H9 (cell line): ENCODE data around the gene CARM1. TPM values are rescaled to one million over a fixed set of nuclear protein-coding genes. Genes with fewer than 3 reads are reported as not detected.

Experiments used
- DNase-seq: peaks from one replicate; pipeline ENCODE4 v3.0.0-alpha.2; 2017
- H2AFZ ChIP-seq: one replicate; pipeline ENCODE4 v1.6.1; 2013; ENCODE audit warnings: mild to moderate bottlenecking, low read length, control low read depth, moderate library complexity
- H2AK5ac ChIP-seq: 2 replicates; pipeline ENCODE4 v1.6.1; 2013; ENCODE audit warnings: low read length, control low read depth, mixed read lengths; ENCODE audit not compliant: insufficient read length
- H2BK120ac ChIP-seq: one replicate; pipeline ENCODE4 v1.6.1; 2013; ENCODE audit warnings: low read depth, mild to moderate bottlenecking, low read length, control low read depth, inconsistent platforms; ENCODE audit not compliant: poor library complexity, severe bottlenecking
- H2BK12ac ChIP-seq: 2 replicates; pipeline ENCODE4 v1.6.1; 2013; ENCODE audit warnings: low read length, control low read depth, mixed read lengths, low read depth; ENCODE audit not compliant: insufficient read length
- H2BK15ac ChIP-seq: 2 replicates; pipeline ENCODE4 v1.6.1; 2013; ENCODE audit warnings: low read depth, low read length, control low read depth
- H2BK20ac ChIP-seq: one replicate; pipeline ENCODE4 v1.6.1; 2013; ENCODE audit warnings: low read depth, mild to moderate bottlenecking, low read length, control low read depth, inconsistent platforms; ENCODE audit not compliant: poor library complexity, severe bottlenecking
- H2BK5ac ChIP-seq: 2 replicates; pipeline ENCODE4 v1.6.1; 2013; ENCODE audit warnings: low read length, control low read depth, mixed read lengths; ENCODE audit not compliant: insufficient read length
- H3K14ac ChIP-seq: 2 replicates; pipeline ENCODE4 v1.6.1; 2013; ENCODE audit warnings: low read length, control low read depth; ENCODE audit not compliant: insufficient read depth
- H3K18ac ChIP-seq: 2 replicates; pipeline ENCODE4 v1.6.1; 2013; ENCODE audit warnings: low read depth, mild to moderate bottlenecking, mixed read lengths, low read length, control low read depth; ENCODE audit not compliant: insufficient read length
- H3K23ac ChIP-seq: 2 replicates; pipeline ENCODE4 v1.6.1; 2013; ENCODE audit warnings: low read length, control low read depth, mixed read lengths, low read depth; ENCODE audit not compliant: insufficient read length
- H3K23me2 ChIP-seq: 2 replicates; pipeline ENCODE4 v1.6.1; 2013; ENCODE audit warnings: low read depth, mild to moderate bottlenecking, mixed read lengths, low read length, control low read depth; ENCODE audit not compliant: insufficient read length, poor library complexity, severe bottlenecking
- H3K27ac ChIP-seq: 2 replicates; pipeline ENCODE4 v1.5.1; 2013; ENCODE audit warnings: low read length, control low read depth, mixed read lengths, low read depth; ENCODE audit not compliant: insufficient read length
- H3K27me3 ChIP-seq: 2 replicates; pipeline ENCODE4 v1.6.1; 2013; ENCODE audit warnings: low read length, control low read depth, inconsistent platforms; ENCODE audit not compliant: insufficient read depth
- H3K4ac ChIP-seq: 2 replicates; pipeline ENCODE4 v1.6.1; 2013; ENCODE audit warnings: low read depth, mild to moderate bottlenecking, control low read depth, inconsistent platforms, low read length, moderate library complexity
- H3K4me1 ChIP-seq: 2 replicates; pipeline ENCODE4 v1.6.1; 2013; ENCODE audit warnings: low read length, control low read depth, inconsistent platforms; ENCODE audit not compliant: insufficient read depth
- H3K4me2 ChIP-seq: 2 replicates; pipeline ENCODE4 v1.6.1; 2013; ENCODE audit warnings: low read length, control low read depth, mixed read lengths; ENCODE audit not compliant: insufficient read length, insufficient read depth
- H3K56ac ChIP-seq: 2 replicates; pipeline ENCODE4 v1.6.1; 2013; ENCODE audit warnings: low read depth, mild to moderate bottlenecking, mixed read lengths, low read length, control low read depth; ENCODE audit not compliant: insufficient read length
- H3K79me1 ChIP-seq: 2 replicates; pipeline ENCODE4 v1.6.1; 2013; ENCODE audit warnings: low read depth, mild to moderate bottlenecking, moderate library complexity, low read length, control low read depth, inconsistent platforms; ENCODE audit not compliant: insufficient read depth, poor library complexity, severe bottlenecking
- H3K79me2 ChIP-seq: 2 replicates; pipeline ENCODE4 v1.6.1; 2013; ENCODE audit warnings: low read length, control low read depth, inconsistent platforms; ENCODE audit not compliant: insufficient read depth
- H3K9ac ChIP-seq: 2 replicates; pipeline ENCODE4 v1.6.1; 2013; ENCODE audit warnings: low read length, control low read depth, mixed read lengths; ENCODE audit not compliant: insufficient read length; ENCODE audit errors: extremely low read depth
- H3K9me3 ChIP-seq: one replicate; pipeline ENCODE4 v1.6.1; 2013; ENCODE audit warnings: low read depth, low read length, inconsistent platforms; ENCODE audit not compliant: control insufficient read depth
- H3T11ph ChIP-seq: one replicate; pipeline ENCODE4 v1.6.1; 2013; ENCODE audit warnings: mild to moderate bottlenecking, low read length, control low read depth, inconsistent platforms
- H4K20me1 ChIP-seq: one replicate; pipeline ENCODE4 v1.6.1; 2013; ENCODE audit not compliant: control insufficient read depth, insufficient read length, insufficient read depth
- H4K5ac ChIP-seq: 2 replicates; pipeline ENCODE4 v1.6.1; 2013; ENCODE audit warnings: low read depth, mild to moderate bottlenecking, mixed read lengths, low read length, control low read depth; ENCODE audit not compliant: insufficient read length
- H4K8ac ChIP-seq: replicated peaks from 2 replicates; pipeline ENCODE4 v1.6.1; 2013; ENCODE audit warnings: low read length, control low read depth, mixed read lengths, low read depth; ENCODE audit not compliant: insufficient read length
- H4K91ac ChIP-seq: 2 replicates; pipeline ENCODE4 v1.6.1; 2013; ENCODE audit warnings: low read depth, mild to moderate bottlenecking, moderate library complexity, mixed read lengths, low read length, control low read depth; ENCODE audit not compliant: insufficient read length
- H3K27ac Mint-ChIP-seq, 3 experiments: 2 replicates in 2 of 3; 3 replicates in 1 of 3; pipeline ENCODE4 v1.8.0; 2020 to 2021; ENCODE audit warnings: mixed read lengths in 3 of 3, mild to moderate bottlenecking in 1 of 3, moderate library complexity in 1 of 3
- H3K27me3 Mint-ChIP-seq: 2 replicates; pipeline ENCODE4 v1.8.0; 2021; ENCODE audit warnings: low read depth, mild to moderate bottlenecking, moderate library complexity, mixed read lengths
- H3K36me3 Mint-ChIP-seq, 3 experiments: 2 replicates in 2 of 3; 3 replicates in 1 of 3; pipeline ENCODE4 v1.8.0; 2020 to 2021; ENCODE audit warnings: low read depth in 3 of 3, mixed read lengths in 3 of 3; ENCODE audit not compliant: insufficient read depth in 1 of 3
- H3K4me1 Mint-ChIP-seq, 2 experiments: 2 replicates each; pipeline ENCODE4 v1.8.0; 2020; ENCODE audit warnings: mixed read lengths in 2 of 2
- H3K4me3 Mint-ChIP-seq, 2 experiments: 2 replicates in 1 of 2; 3 replicates in 1 of 2; pipeline ENCODE4 v1.8.0; 2020 to 2021; ENCODE audit warnings: mild to moderate bottlenecking in 2 of 2, mixed read lengths in 2 of 2, moderate library complexity in 1 of 2
- H3K9me3 Mint-ChIP-seq, 2 experiments: 2 replicates in 1 of 2; 3 replicates in 1 of 2; pipeline ENCODE4 v1.8.0; 2020; ENCODE audit warnings: mild to moderate bottlenecking in 2 of 2, mixed read lengths in 2 of 2, moderate library complexity in 1 of 2
- CTCF ChIP-seq: fragments of 200-600 bp; sonication (generic); conservative IDR thresholded peaks from 3 replicates; pipeline ENCODE4 v1.8.0; 2021; ENCODE audit warnings: antibody characterized with exemption, mild to moderate bottlenecking
- WGBS: extraction: QIAGEN DNeasy Blood & Tissue Kit; methylation state at CpG from one replicate; pipeline ENCODE4 v1.1.7; 2013; ENCODE audit warnings: missing lambda C conversion rate, low lambda C conversion rate, mixed read lengths; ENCODE audit not compliant: insufficient read length; ENCODE audit errors: extremely low coverage; 5-methylcytosine and 5-hydroxymethylcytosine counted together
- total RNA-seq: library from RNA; stranded (reverse); gene quantifications from 2 replicates; pipeline ENCODE4 v1.2.1, GENCODE V29; 2021

CARM1 gene
- total RNA-seq, 1 experiment from 2014 or later = 111 TPM

- no peak for TF ChIP-seq CTCF
- DNase-seq = no peak
- Histone ChIP-seq H4K20me1 (no peaks in the 10 kb centered on the region), H3T11ph (no peak overlapping the region), H3K23me2 (no peaks in the 10 kb centered on the region), H4K5ac (no peak overlapping the region), H3K79me1 (no peaks in the 10 kb centered on the region), H3K27ac (no peak overlapping the region), H3K14ac (no peak overlapping the region), H3K23ac (no peak overlapping the region), H3K9ac (no peak overlapping the region), H4K91ac (no peak overlapping the region), H3K4me1 (no peaks in the 10 kb centered on the region; the same call in 1 of the 2 replicates), H2AK5ac (no peak overlapping the region), H3K4ac (no peak overlapping the region), H4K8ac (no peak overlapping the region), H3K18ac (no peak overlapping the region), H3K27me3 (no peaks in the 10 kb centered on the region), H2BK120ac (no peak overlapping the region), H2BK20ac (no peak overlapping the region), H2BK15ac (no peak overlapping the region), H3K56ac (no peak overlapping the region), H2AFZ (no peak overlapping the region), H2BK5ac (no peak overlapping the region), H2BK12ac (no peak overlapping the region), H3K4me2 (no peak overlapping the region), H3K79me2 (no peaks in the 10 kb centered on the region), H3K9me3 (no peaks in the 10 kb centered on the region)
- H3K36me3 Mint-ChIP-seq = peaks cover 0 to 10% (median 8%) of the 10 kb centered on the region in 3 experiments; a peak in 4 of 7 replicates
- H3K4me1 Mint-ChIP-seq = peaks cover 3 to 4% of the 10 kb centered on the region in 2 experiments; a peak in 2 of 4 replicates
- WGBS = no CpG with 5 or more reads among the region's 9 CpGs
- no peaks in the 10 kb centered on the region for H3K9me3 Mint-ChIP-seq
- no peaks in the 10 kb centered on the region for H3K27me3 Mint-ChIP-seq
- peak overlapping the region in 2 of 3 experiments; percentile 41 to 61; a peak in 4 of 7 replicates for H3K27ac Mint-ChIP-seq
- H3K4me3 Mint-ChIP-seq = peak overlapping the region in 1 of 2 experiments; percentile 60; a peak in 2 of 5 replicates
Observed at GRCh38 chr19:10935371-10936059, 64.2 kb downstream of the CARM1 start.
